Peyer's patch (tissue), 4 donors: Measurements from ENCODE around the gene RASL12.

ENCODE experiments used
- CTCF ChIP-seq, 6 experiments: fragments of 450-650 bp in 4 of 6; fragments of 200-600 bp in 2 of 6; sonication (generic) in 1 of 6; IDR thresholded peaks; one replicate each; pipeline ENCODE4 v1.5.1; 2017 to 2019; ENCODE audit warnings: antibody characterized with exemption in 6 of 6, mild to moderate bottlenecking in 3 of 6, moderate library complexity in 1 of 6
- POLR2A ChIP-seq, 2 donors: fragments of 450-650 bp; IDR thresholded peaks; one replicate each; pipeline ENCODE4 v1.5.1; 2017; ENCODE audit warnings: antibody characterized with exemption in 2 of 2, mild to moderate bottlenecking in 2 of 2, moderate library complexity in 2 of 2

GRCh38 chr15:65106011-65106590 lies 38.3 kb upstream of the RASL12 start:
- TF ChIP-seq CTCF (IDR thresholded peaks at IDR 0.05): no peak
- no peak for TF ChIP-seq POLR2A (IDR thresholded peaks at IDR 0.05)
